Left ventricle myocardium inferior (tissue), 1 donor: ENCODE measurements around the gene ADAP1. TPM values are rescaled to one million over a fixed set of nuclear protein-coding genes. Genes with fewer than 3 reads are reported as not detected.

Source experiments
- DNase-seq: peaks from one replicate; pipeline ENCODE4 v3.0.0-alpha.2; 2020
- H3K27ac ChIP-seq: fragments of 200-600 bp; replicated peaks from 2 replicates; pipeline ENCODE4 v1.8.0; 2021
- H3K27me3 ChIP-seq: fragments of 200-600 bp; 2 replicates; pipeline ENCODE4 v1.8.0; 2021; ENCODE audit warnings: low read depth
- H3K36me3 ChIP-seq: fragments of 200-600 bp; 2 replicates; pipeline ENCODE4 v1.8.0; 2021
- H3K4me1 ChIP-seq: fragments of 200-600 bp; 2 replicates; pipeline ENCODE4 v1.8.0; 2021
- H3K4me3 ChIP-seq: fragments of 200-600 bp; 2 replicates; pipeline ENCODE4 v1.8.0; 2021; ENCODE audit warnings: mild to moderate bottlenecking, moderate library complexity
- H3K9me3 ChIP-seq: fragments of 200-600 bp; replicated peaks from 2 replicates; pipeline ENCODE4 v1.8.0; 2021
- intact Hi-C: fragments of 100-400 bp; cut with micrococcal nuclease; formaldehyde crosslinking; loops from one replicate; pipeline ENCODE4 v1.11.0; 2022
- total RNA-seq: library from RNA; stranded (reverse); fragmentation: NEBNext Ultra II Directional; extraction: Animal tissue kit (Norgen Biotek cat#: 25700); gene quantifications from one replicate; pipeline ENCODE4 v1.2.1, GENCODE V29; 2021
- TF ChIP-seq, protein P1 (sequence below): fragments of 200-600 bp; IDR thresholded peaks from 2 replicates; pipeline ENCODE4 v1.8.0; 2021; ENCODE audit warnings: antibody characterized with exemption, mild to moderate bottlenecking, borderline replicate concordance
- donor health status: DM: no; HTN: yes; CAD: no; lungs with severe emphysema.

Gene ADAP1
- total RNA-seq, 1 donor from 2014 or later: 8.4 TPM

DNA sequence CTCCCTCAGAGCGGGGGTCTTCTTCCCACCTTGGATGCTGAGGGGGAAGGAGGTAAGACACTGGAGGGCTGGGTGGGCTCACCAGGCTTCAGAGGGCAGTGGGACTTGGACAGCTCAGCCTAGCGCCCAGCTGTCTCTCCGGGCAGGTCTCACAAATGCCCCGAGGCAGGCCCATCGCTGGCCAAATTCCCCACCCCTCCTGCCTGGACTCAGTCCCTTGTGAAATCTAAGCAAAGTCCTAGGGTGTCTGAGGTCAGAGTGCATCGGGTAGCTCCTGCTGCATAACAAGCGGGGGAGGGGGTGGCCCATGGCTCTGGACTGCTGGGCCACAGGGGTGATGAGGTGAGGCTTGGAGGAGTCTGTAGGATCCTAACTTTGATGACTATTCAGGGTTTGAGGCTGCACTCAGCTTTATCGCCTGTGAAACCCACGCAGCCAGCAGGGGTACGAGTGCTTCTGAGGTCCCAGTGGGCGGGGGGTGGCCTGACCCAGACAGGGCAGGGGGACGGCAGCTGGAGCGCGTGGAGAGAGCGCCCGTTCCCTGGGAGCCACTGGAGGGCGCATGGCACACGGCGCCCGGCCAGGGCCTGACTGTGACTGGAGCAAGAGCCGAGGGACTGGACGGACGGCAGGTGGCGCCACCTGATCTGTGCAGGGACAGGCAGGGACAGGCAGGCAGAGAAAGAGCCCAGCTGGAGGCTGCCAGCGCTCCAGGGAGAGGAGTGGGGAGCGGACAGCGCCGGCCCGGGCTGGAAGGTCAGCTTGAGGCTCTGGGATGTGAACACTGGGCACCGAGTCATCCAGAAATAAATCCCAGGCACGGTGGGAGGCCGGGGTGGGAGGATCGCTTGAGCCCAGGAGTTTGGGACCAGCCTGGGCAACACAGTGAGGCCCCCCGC lies 38.5 kb upstream of the ADAP1 start:
- no peak overlapping the region for H3K27ac ChIP-seq
- no peaks in the 10 kb centered on the region for H3K9me3 ChIP-seq
- TF ChIP-seq, protein P1, sequence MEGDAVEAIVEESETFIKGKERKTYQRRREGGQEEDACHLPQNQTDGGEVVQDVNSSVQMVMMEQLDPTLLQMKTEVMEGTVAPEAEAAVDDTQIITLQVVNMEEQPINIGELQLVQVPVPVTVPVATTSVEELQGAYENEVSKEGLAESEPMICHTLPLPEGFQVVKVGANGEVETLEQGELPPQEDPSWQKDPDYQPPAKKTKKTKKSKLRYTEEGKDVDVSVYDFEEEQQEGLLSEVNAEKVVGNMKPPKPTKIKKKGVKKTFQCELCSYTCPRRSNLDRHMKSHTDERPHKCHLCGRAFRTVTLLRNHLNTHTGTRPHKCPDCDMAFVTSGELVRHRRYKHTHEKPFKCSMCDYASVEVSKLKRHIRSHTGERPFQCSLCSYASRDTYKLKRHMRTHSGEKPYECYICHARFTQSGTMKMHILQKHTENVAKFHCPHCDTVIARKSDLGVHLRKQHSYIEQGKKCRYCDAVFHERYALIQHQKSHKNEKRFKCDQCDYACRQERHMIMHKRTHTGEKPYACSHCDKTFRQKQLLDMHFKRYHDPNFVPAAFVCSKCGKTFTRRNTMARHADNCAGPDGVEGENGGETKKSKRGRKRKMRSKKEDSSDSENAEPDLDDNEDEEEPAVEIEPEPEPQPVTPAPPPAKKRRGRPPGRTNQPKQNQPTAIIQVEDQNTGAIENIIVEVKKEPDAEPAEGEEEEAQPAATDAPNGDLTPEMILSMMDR: peak; percentile 100
- H3K27me3 ChIP-seq: peaks cover 16% of the 10 kb centered on the region
- intact Hi-C loops: loop anchor here (2.0 kb wide), 1 partner anchor 72 kb away; no protein-coding TSS in a partner anchor
- no peak overlapping the region for H3K4me3 ChIP-seq
- peaks cover 19% of the 10 kb centered on the region for H3K36me3 ChIP-seq
- peak; percentile 95 for DNase-seq
- H3K4me1 ChIP-seq: peaks cover 27% of the 10 kb centered on the region

GRCh38 chr7:991729-992656 lies 37.5 kb upstream of the ADAP1 start:
- DNase-seq: no peak
- H3K36me3 ChIP-seq: peaks cover 9% of the 10 kb centered on the region
- no peaks in the 10 kb centered on the region for H3K9me3 ChIP-seq
- intact Hi-C loops: loop anchor here (2.0 kb wide), 1 partner anchor 73 kb away; no protein-coding TSS in a partner anchor
- no peak overlapping the region for H3K27ac ChIP-seq
- H3K4me3 ChIP-seq: no peak overlapping the region
- TF ChIP-seq, protein P1: no peak
- H3K27me3 ChIP-seq: peaks cover 26% of the 10 kb centered on the region
- H3K4me1 ChIP-seq: peaks cover 27% of the 10 kb centered on the region

DNA sequence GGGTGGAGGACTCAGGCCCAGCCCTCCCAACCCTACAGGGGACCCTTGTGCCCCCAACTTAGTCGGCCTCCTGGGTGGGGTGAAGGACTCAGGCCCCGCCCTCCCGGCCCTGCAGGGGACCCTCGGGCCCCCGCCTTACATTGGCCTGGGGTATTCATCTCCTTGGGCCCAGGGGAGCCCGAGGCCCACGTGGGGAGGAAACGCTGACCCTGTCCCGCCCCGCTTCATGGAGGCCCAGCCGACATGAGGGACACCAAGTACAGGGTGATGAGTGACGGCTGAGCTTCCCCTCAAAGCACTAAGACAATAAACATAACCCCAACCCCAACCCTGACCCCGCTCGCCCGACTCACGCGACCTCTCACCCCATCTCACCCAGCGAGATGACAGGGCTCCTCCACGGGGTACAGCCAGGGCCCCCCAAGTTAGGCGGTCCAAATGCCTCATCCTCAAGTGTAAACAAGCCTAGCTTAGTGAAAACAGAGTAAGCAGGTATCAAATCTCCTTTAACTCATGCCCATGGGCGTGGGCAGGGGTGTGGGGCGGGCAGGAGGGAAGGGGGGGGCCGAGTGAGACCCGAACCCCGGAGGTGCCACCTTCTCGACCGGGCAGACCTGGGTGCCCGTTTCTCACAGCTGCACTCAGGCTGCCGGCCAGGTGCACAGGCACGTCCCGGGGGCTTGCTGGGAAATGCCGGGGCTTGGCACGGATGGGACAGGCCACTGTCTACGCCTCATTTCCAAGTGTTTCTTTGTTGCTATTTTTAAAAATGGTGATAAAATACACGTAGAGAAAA lies 36.7 kb upstream of the ADAP1 start:
- Histone ChIP-seq H3K4me1 (peaks cover 27% of the 10 kb centered on the region), H3K27me3 (peaks cover 35% of the 10 kb centered on the region), H3K36me3 (peaks cover 3% of the 10 kb centered on the region), H3K9me3 (no peaks in the 10 kb centered on the region), H3K27ac (no peak overlapping the region), H3K4me3 (no peak overlapping the region)
- TF ChIP-seq, protein P1: no peak
- intact Hi-C loops: no loop called here
- no peak for DNase-seq

DNA sequence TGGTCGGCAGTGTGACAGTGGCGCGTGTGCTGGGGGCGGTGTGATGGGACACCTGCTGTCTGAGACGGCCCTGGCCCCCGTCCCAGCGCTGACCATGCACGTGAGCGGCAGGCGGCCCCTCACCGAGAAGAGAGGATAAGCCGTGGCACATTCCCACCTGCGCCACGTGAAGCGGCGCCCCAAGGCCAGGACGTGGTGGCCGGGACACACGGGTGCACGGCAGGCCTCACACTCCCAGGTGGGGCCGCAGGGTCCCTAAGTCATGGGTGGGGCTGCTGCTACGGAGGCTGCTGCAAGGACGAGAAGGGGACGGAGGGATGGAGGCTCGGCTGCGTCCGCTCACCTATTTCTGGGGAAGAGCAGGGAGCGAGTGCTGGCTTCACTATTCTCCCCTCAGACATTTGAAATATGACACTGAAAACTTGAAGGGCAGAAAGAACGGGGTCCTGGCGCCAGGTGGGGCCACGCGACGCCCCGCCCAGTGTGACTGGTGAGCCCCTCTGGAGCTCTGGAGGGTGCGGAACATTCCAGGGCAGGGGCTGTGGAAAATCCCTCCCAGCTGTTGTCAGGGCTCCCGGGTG lies 36.0 kb upstream of the ADAP1 start:
- Histone ChIP-seq H3K9me3 (no peaks in the 10 kb centered on the region), H3K36me3 (no peaks in the 10 kb centered on the region), H3K27me3 (peaks cover 42% of the 10 kb centered on the region), H3K27ac (no peak overlapping the region), H3K4me3 (no peak overlapping the region), H3K4me1 (peaks cover 27% of the 10 kb centered on the region)
- intact Hi-C loops: no loop called here
- DNase-seq: no peak
- TF ChIP-seq, protein P1: no peak
